ENCODE data around the gene NPIPA5. TPM values are rescaled to one million over a fixed set of nuclear protein-coding genes. Genes with fewer than 3 reads are reported as not detected.

Gene NPIPA5
- total and polyA plus RNA-seq, 9 donors: 3.9 to 92.2 (median 21.0) TPM

Other genes starting within 250 kb of the NPIPA5 start
- 10 to 100 TPM in 5 of 7 donors, 1 to 10 TPM in 2; 4.7 to 13.9 (median 11.0) TPM for gene MPV17L, start 17.5 kb upstream of the NPIPA5 start, total RNA-seq
- 1 to 10 TPM; 3.8 to 7.0 TPM for gene MPV17L, start 17.5 kb upstream of the NPIPA5 start, polyA plus RNA-seq
- 10 to 100 TPM; 22.6 to 77.5 (median 66.8) TPM for gene BMERB1, start 56.3 kb upstream of the NPIPA5 start, total RNA-seq
- 10 to 100 TPM; 54.9 to 65.2 TPM for gene BMERB1, start 56.3 kb upstream of the NPIPA5 start, polyA plus RNA-seq